ENCODE measurements around the gene CSNK1G3. TPM values are rescaled to one million over a fixed set of nuclear protein-coding genes. Genes with fewer than 3 reads are reported as not detected.

The CSNK1G3 gene
- total RNA-seq, 2 experiments from 2014 or later: 87.2 to 92.3 TPM

- no peaks in the 10 kb centered on the region for H3K27me3 Mint-ChIP-seq
- H3K4me1 ChIP-seq (ENCODE audit: insufficient read depth, low read length): no peaks in the 10 kb centered on the region
- H3K36me3 ChIP-seq (ENCODE audit: insufficient read depth, low read length): no peaks in the 10 kb centered on the region
- no peaks in the 10 kb centered on the region for H3K9me3 ChIP-seq (ENCODE audit: control insufficient read depth in 1 of 2, insufficient read depth in 1 of 2, low read length in 2 of 2)
- no peak overlapping the region for H3K27ac Mint-ChIP-seq
- H3K4me3 Mint-ChIP-seq: no peak overlapping the region
- ATAC-seq (ENCODE audit: poor library complexity) (no peak), DNase-seq (no peak)
- ChIA-PET POLR2A (no interaction called here), CTCF (no interaction called here)
- TF ChIP-seq CTCF (IDR thresholded peaks at IDR 0.05): no peak
- H3K36me3 Mint-ChIP-seq (ENCODE audit: low read depth): peaks cover 57% of the 10 kb centered on the region
- H3K27me3 ChIP-seq (ENCODE audit: control insufficient read depth in 1 of 2, insufficient read depth in 2 of 2, low read length in 2 of 2): no peaks in the 10 kb centered on the region
- H3K9me3 Mint-ChIP-seq: no peaks in the 10 kb centered on the region
- no peak overlapping the region for H3K27ac ChIP-seq (ENCODE audit: low read depth in 1 of 2, low read length in 2 of 2)
- intact Hi-C loops (cut with DNase I, micrococcal nuclease): no loop called here
- H3K4me1 Mint-ChIP-seq (ENCODE audit: low read depth): no peaks in the 10 kb centered on the region
- no peak overlapping the region for H3K4me3 ChIP-seq (ENCODE audit: low read length)
Observed at GRCh38 chr5:123585871-123586270, 73.9 kb downstream of the CSNK1G3 start.

GRCh38 chr5:123594434-123594833 is 82.5 kb downstream of the CSNK1G3 start:
- Mint-ChIP-seq H3K36me3 (ENCODE audit: low read depth) (peaks cover 74% of the 10 kb centered on the region), H3K27ac (no peak overlapping the region), H3K4me1 (ENCODE audit: low read depth) (no peaks in the 10 kb centered on the region), H3K9me3 (no peaks in the 10 kb centered on the region), H3K4me3 (no peak overlapping the region), H3K27me3 (no peaks in the 10 kb centered on the region)
- Histone ChIP-seq H3K4me1 (ENCODE audit: insufficient read depth, low read length) (no peaks in the 10 kb centered on the region), H3K27ac (ENCODE audit: low read depth in 1 of 2, low read length in 2 of 2) (no peak overlapping the region), H3K4me3 (ENCODE audit: low read length) (no peak overlapping the region), H3K27me3 (ENCODE audit: control insufficient read depth in 1 of 2, insufficient read depth in 2 of 2, low read length in 2 of 2) (no peaks in the 10 kb centered on the region), H3K36me3 (ENCODE audit: insufficient read depth, low read length) (peaks cover 42% of the 10 kb centered on the region), H3K9me3 (ENCODE audit: control insufficient read depth in 1 of 2, insufficient read depth in 1 of 2, low read length in 2 of 2) (no peaks in the 10 kb centered on the region)
- CTCF ChIA-PET: no interaction called here
- DNase-seq: no peak
- TF ChIP-seq CTCF (IDR thresholded peaks at IDR 0.05): no peak
- POLR2A ChIA-PET: interaction anchor here (2.2 kb wide), 1 partner anchor 171 kb away, joined by 6 read pairs; the partner anchor contains the start of gene CEP120
- ATAC-seq (ENCODE audit: poor library complexity): no peak
- intact Hi-C loops (cut with DNase I, micrococcal nuclease): no loop called here

GRCh38 chr5:123597018-123597417 is 85.0 kb downstream of the CSNK1G3 start:
- TF ChIP-seq CTCF (IDR thresholded peaks at IDR 0.05): no peak
- no peak for DNase-seq
- Mint-ChIP-seq H3K4me1 (ENCODE audit: low read depth) (no peaks in the 10 kb centered on the region), H3K27me3 (no peaks in the 10 kb centered on the region), H3K36me3 (ENCODE audit: low read depth) (peaks cover 70% of the 10 kb centered on the region), H3K9me3 (no peaks in the 10 kb centered on the region), H3K4me3 (no peak overlapping the region), H3K27ac (no peak overlapping the region)
- H3K4me1 ChIP-seq (ENCODE audit: insufficient read depth, low read length): no peaks in the 10 kb centered on the region
- ChIA-PET CTCF (no interaction called here), POLR2A (no interaction called here)
- no peak overlapping the region for H3K4me3 ChIP-seq (ENCODE audit: low read length)
- no peak overlapping the region for H3K27ac ChIP-seq (ENCODE audit: low read depth in 1 of 2, low read length in 2 of 2)
- peaks cover 32% of the 10 kb centered on the region for H3K36me3 ChIP-seq (ENCODE audit: insufficient read depth, low read length)
- intact Hi-C loops (cut with DNase I, micrococcal nuclease): no loop called here
- H3K9me3 ChIP-seq (ENCODE audit: control insufficient read depth in 1 of 2, insufficient read depth in 1 of 2, low read length in 2 of 2): no peaks in the 10 kb centered on the region
- no peak for ATAC-seq (ENCODE audit: poor library complexity)
- no peaks in the 10 kb centered on the region for H3K27me3 ChIP-seq (ENCODE audit: control insufficient read depth in 1 of 2, insufficient read depth in 2 of 2, low read length in 2 of 2)

Measured in CD4-positive, alpha-beta T cell (primary cell).